Keratinocyte (primary cell): ENCODE data around the gene PLAC1. TPM values are rescaled to one million over a fixed set of nuclear protein-coding genes. Genes with fewer than 3 reads are reported as not detected.

Experiments used
- DNase-seq: peaks from one replicate; pipeline ENCODE4 v3.0.0-alpha.2; 2011; ENCODE audit warnings: low read depth, missing footprints, low spot score
- FAIRE-seq: peaks from 2 replicates; lab custom pipeline; 2011; peaks lifted over from hg19 to GRCh38; lab: Jason Lieb, UNC
- H2AFZ ChIP-seq: 2 replicates; pipeline ENCODE4 v1.6.0; 2012; ENCODE audit warnings: low read length, control low read depth, inconsistent platforms; ENCODE audit not compliant: control insufficient read depth
- H3K27ac ChIP-seq: 2 replicates; pipeline ENCODE4 v1.5.1; 2011; ENCODE audit warnings: low read length; ENCODE audit not compliant: control insufficient read depth, insufficient read depth
- H3K27me3 ChIP-seq: 3 replicates; pipeline ENCODE4 v1.6.0; 2011; ENCODE audit warnings: low read length; ENCODE audit not compliant: control insufficient read depth, insufficient read depth; ENCODE audit errors: extremely low read depth
- H3K36me3 ChIP-seq, 2 experiments: 2 replicates in 1 of 2; 3 replicates in 1 of 2; pipeline ENCODE4 v1.5.1; 2011; ENCODE audit warnings: low read length in 2 of 2, mild to moderate bottlenecking in 1 of 2; ENCODE audit not compliant: control insufficient read depth in 2 of 2, insufficient read depth in 2 of 2; ENCODE audit errors: extremely low read depth in 1 of 2
- H3K4me1 ChIP-seq: 3 replicates; pipeline ENCODE4 v1.5.1; 2011; ENCODE audit warnings: low read length; ENCODE audit not compliant: control insufficient read depth, insufficient read depth; ENCODE audit errors: extremely low read depth
- H3K4me2 ChIP-seq: 3 replicates; pipeline ENCODE4 v1.6.0; 2011; ENCODE audit warnings: low read depth, low read length; ENCODE audit not compliant: control insufficient read depth, insufficient read depth; ENCODE audit errors: extremely low read depth
- H3K4me3 ChIP-seq, 3 experiments: fragments of 200-600 bp in 1 of 3; sonication (generic) in 1 of 3; 2 replicates in 2 of 3; 3 replicates in 1 of 3; pipeline ENCODE4 v1.5.1; 2011 to 2016; ENCODE audit warnings: low read length in 3 of 3, mild to moderate bottlenecking in 3 of 3, control low read depth in 2 of 3, inconsistent platforms in 1 of 3, low read depth in 1 of 3, mixed read lengths in 1 of 3, mixed run types in 1 of 3, moderate library complexity in 1 of 3; ENCODE audit not compliant: control insufficient read depth in 2 of 3, insufficient read depth in 2 of 3; ENCODE audit errors: extremely low read depth in 1 of 3
- H3K79me2 ChIP-seq: 2 replicates; pipeline ENCODE4 v1.6.0; 2012; ENCODE audit warnings: low read length; ENCODE audit not compliant: control insufficient read depth, insufficient read depth
- H3K9ac ChIP-seq: 3 replicates; pipeline ENCODE4 v1.6.0; 2011; ENCODE audit warnings: low read length; ENCODE audit not compliant: control insufficient read depth, insufficient read depth; ENCODE audit errors: extremely low read depth
- H3K9me1 ChIP-seq: 3 replicates; pipeline ENCODE4 v1.6.0; 2011; ENCODE audit warnings: low read length; ENCODE audit not compliant: control insufficient read depth, insufficient read depth; ENCODE audit errors: extremely low read depth
- H3K9me3 ChIP-seq: 2 replicates; pipeline ENCODE4 v1.5.1; 2012; ENCODE audit warnings: low read depth, low read length; ENCODE audit not compliant: control insufficient read depth
- H4K20me1 ChIP-seq: 3 replicates; pipeline ENCODE4 v1.6.0; 2011; ENCODE audit warnings: low read length; ENCODE audit not compliant: control insufficient read depth, insufficient read depth; ENCODE audit errors: extremely low read depth
- EZH2 ChIP-seq: IDR thresholded peaks from one replicate; pipeline ENCODE4 v1.6.1; 2012; ENCODE audit warnings: inconsistent platforms, mild to moderate bottlenecking, low read length, moderate library complexity
- dilution Hi-C: fragments of 300-500 bp; cut with MboI; formaldehyde crosslinking; loops from one replicate; pipeline ENCODE4 v1.7.0; 2020; ENCODE audit warnings: low sequenced_read_pairs; ENCODE audit not compliant: extremely low pct_ligation_motif_present
- polyA plus RNA-seq, 5 experiments: library from polyadenylated mRNA; depleted of rRNA in 3 of 5; stranded (reverse) in 3 of 5; stranded (forward) in 1 of 5; unstranded in 1 of 5; fragments of >200 nt; gene quantifications; 1 replicate in 1 of 5; 2 replicates in 3 of 5; 3 replicates in 1 of 5; pipeline versions ENCODE4 v1.2.1 to v1.2.3, GENCODE V29; 2011 to 2012; ENCODE audit warnings: missing spikeins in 2 of 5, low read depth in 1 of 5, low replicate concordance in 1 of 5
- TF ChIP-seq, protein P1 (sequence below), 3 experiments: IDR thresholded peaks in 1 of 3; conservative IDR thresholded peaks in 1 of 3; optimal IDR thresholded peaks in 1 of 3; 2 replicates in 2 of 3; 3 replicates in 1 of 3; pipeline versions ENCODE3 to v1.5.1; 2011; ENCODE audit warnings: low read length in 3 of 3, mild to moderate bottlenecking in 3 of 3, moderate library complexity in 2 of 3, control low read depth in 1 of 3, inconsistent platforms in 1 of 3; ENCODE audit not compliant: insufficient read depth in 2 of 3; ENCODE audit errors: extremely low read depth in 1 of 3

PLAC1 gene
- polyA plus RNA-seq, 1 donor (not counting 4 experiments of a cell fraction or from before 2014, with no cell fraction given) = 8.5 TPM

DNA sequence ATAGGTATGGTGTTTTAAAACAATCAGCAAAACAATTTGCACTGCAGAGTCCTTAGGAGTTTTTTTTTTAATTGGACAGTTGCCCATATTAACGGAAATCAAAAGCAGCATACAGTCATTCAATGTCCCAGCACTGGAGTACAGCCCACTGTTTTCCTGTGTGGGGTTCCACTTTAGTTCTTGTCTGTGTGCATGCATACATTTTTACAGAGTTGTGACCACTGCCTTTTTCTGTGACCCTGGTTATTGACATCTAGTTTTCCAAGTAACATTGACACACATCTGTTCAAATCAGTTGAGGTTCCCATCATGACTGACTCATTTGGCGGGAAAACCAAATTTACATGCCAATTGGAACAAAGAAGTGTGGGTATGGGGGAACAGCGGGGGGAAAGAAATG is 115.0 kb downstream of the PLAC1 start:
- Histone ChIP-seq H3K36me3 (no peaks in the 10 kb centered on the region), H3K9me1 (no peaks in the 10 kb centered on the region), H4K20me1 (no peaks in the 10 kb centered on the region), H3K9ac (no peak overlapping the region), H3K4me1 (peaks cover 14% of the 10 kb centered on the region), H3K27ac (no peak overlapping the region), H3K4me2 (no peak overlapping the region), H2AFZ (no peak overlapping the region), H3K9me3 (no peaks in the 10 kb centered on the region), H3K27me3 (no peaks in the 10 kb centered on the region), H3K79me2 (no peaks in the 10 kb centered on the region), H3K4me3 (no peak overlapping the region)
- dilution Hi-C loops = no loop called here
- no peak for TF ChIP-seq EZH2
- TF ChIP-seq, protein P1, sequence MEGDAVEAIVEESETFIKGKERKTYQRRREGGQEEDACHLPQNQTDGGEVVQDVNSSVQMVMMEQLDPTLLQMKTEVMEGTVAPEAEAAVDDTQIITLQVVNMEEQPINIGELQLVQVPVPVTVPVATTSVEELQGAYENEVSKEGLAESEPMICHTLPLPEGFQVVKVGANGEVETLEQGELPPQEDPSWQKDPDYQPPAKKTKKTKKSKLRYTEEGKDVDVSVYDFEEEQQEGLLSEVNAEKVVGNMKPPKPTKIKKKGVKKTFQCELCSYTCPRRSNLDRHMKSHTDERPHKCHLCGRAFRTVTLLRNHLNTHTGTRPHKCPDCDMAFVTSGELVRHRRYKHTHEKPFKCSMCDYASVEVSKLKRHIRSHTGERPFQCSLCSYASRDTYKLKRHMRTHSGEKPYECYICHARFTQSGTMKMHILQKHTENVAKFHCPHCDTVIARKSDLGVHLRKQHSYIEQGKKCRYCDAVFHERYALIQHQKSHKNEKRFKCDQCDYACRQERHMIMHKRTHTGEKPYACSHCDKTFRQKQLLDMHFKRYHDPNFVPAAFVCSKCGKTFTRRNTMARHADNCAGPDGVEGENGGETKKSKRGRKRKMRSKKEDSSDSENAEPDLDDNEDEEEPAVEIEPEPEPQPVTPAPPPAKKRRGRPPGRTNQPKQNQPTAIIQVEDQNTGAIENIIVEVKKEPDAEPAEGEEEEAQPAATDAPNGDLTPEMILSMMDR (optimal IDR thresholded peaks at IDR 0.05 in 1 of 3, IDR thresholded peaks at IDR 0.05 in 1 of 3, conservative IDR thresholded peaks at IDR 0.05 in 1 of 3; ENCODE audit: extremely low read depth in 1 of 3, insufficient read depth in 2 of 3, low read length in 3 of 3) = no peak
- no peak for DNase-seq
- FAIRE-seq = no peak

DNA sequence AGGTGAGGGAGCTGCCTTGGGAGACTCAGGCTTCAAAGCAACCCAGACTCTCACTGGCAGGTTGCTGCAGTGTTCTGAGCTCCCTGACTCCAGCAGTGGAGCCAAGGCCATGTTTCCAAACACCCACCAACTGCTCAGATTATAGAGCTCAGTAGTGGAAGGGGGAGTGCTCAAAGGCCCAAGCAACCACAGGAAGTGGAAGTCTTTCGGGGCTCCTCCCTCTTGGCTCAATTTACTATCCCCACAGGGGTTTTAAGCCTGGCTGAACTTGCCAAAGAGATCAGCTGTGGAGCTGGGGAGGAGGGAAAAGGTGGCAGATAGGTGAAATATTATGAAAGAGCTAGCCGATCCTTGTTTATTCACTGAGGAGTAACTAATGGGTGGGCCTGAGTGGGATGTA is 115.8 kb downstream of the PLAC1 start:
- Histone ChIP-seq H3K9me1 (no peaks in the 10 kb centered on the region), H3K27me3 (no peaks in the 10 kb centered on the region), H3K9me3 (no peaks in the 10 kb centered on the region), H4K20me1 (no peaks in the 10 kb centered on the region), H3K79me2 (no peaks in the 10 kb centered on the region), H3K4me1 (peaks cover 14% of the 10 kb centered on the region), H3K4me2 (no peak overlapping the region), H3K9ac (no peak overlapping the region), H3K36me3 (no peaks in the 10 kb centered on the region), H2AFZ (no peak overlapping the region), H3K27ac (no peak overlapping the region), H3K4me3 (no peak overlapping the region)
- peak; percentile 72 for FAIRE-seq
- TF ChIP-seq, protein P1 (optimal IDR thresholded peaks at IDR 0.05 in 1 of 3, IDR thresholded peaks at IDR 0.05 in 1 of 3, conservative IDR thresholded peaks at IDR 0.05 in 1 of 3; ENCODE audit: extremely low read depth in 1 of 3, insufficient read depth in 2 of 3, low read length in 3 of 3) = no peak
- TF ChIP-seq EZH2 = no peak
- no peak for DNase-seq
- dilution Hi-C loops = no loop called here
